B cell (primary cell): ENCODE results near the gene PLD5. TPM values are rescaled to one million over a fixed set of nuclear protein-coding genes. Genes with fewer than 3 reads are reported as not detected.

ENCODE experiments used
- ATAC-seq: fragments of 200-7000 bp; cut with Tn5 transposase; one replicate; pipeline ENCODE4 v1.10.0; 2021; ENCODE audit warnings: low read depth, mild to moderate bottlenecking, moderate number of reproducible peaks, moderate library complexity
- CTCF ChIA-PET: fragments of 350-600 bp; sonication (Branson Sonifier 250); formaldehyde crosslinking; loops from one replicate; lab custom pipeline; 2021; ENCODE audit warnings: antibody characterized with exemption, inconsistent platforms; lab: Charles Lee
- POLR2A ChIA-PET: fragments of 350-600 bp; sonication (Branson Sonifier 250); formaldehyde crosslinking; loops from one replicate; lab custom pipeline; 2021; ENCODE audit warnings: antibody characterized with exemption; lab: Charles Lee
- DNase-seq: peaks from one replicate; pipeline ENCODE4 v3.0.0; 2013
- H2AFZ ChIP-seq: 2 replicates; pipeline ENCODE4 v1.6.1; 2012; ENCODE audit warnings: mild to moderate bottlenecking, low read depth, low read length; ENCODE audit not compliant: insufficient read depth, poor library complexity, severe bottlenecking
- H3K27ac ChIP-seq, 2 donors: 1 replicate in 1 of 2; 2 replicates in 1 of 2; pipeline ENCODE4 v1.5.1; 2012 to 2013; ENCODE audit warnings: low read length in 2 of 2, mild to moderate bottlenecking in 2 of 2, moderate library complexity in 1 of 2
- H3K27me3 ChIP-seq, 4 experiments: fragments of 200-600 bp in 1 of 4; sonication (generic) in 1 of 4; replicated peaks in 1 of 4; 1 replicate in 2 of 4; 2 replicates in 2 of 4; pipeline versions ENCODE4 v1.6.1 to v1.7.0; 2013 to 2016; ENCODE audit warnings: low read length in 3 of 4, mild to moderate bottlenecking in 2 of 4, mixed read lengths in 1 of 4, moderate library complexity in 1 of 4; ENCODE audit not compliant: insufficient read depth in 4 of 4, control insufficient read depth in 3 of 4; ENCODE audit errors: control extremely low read depth in 1 of 4
- H3K36me3 ChIP-seq, 2 experiments: replicated peaks in 1 of 2; 1 replicate in 1 of 2; 2 replicates in 1 of 2; pipeline versions ENCODE4 v1.6.1 to v1.7.1; 2013; ENCODE audit warnings: low read length in 1 of 2; ENCODE audit not compliant: insufficient read depth in 2 of 2, control insufficient read depth in 1 of 2; ENCODE audit errors: control extremely low read depth in 1 of 2, extremely low read depth in 1 of 2
- H3K4me1 ChIP-seq, 2 donors: fragments of 200-600 bp in 1 of 2; sonication (generic) in 1 of 2; 1 replicate in 1 of 2; 2 replicates in 1 of 2; pipeline versions ENCODE4 v1.5.1 to v1.6.1; 2013 to 2017; ENCODE audit warnings: low read length in 2 of 2; ENCODE audit not compliant: control insufficient read depth in 2 of 2, insufficient read depth in 2 of 2
- H3K4me2 ChIP-seq: replicated peaks from 2 replicates; pipeline ENCODE3; 2012; ENCODE audit warnings: mild to moderate bottlenecking, low read depth, low read length; ENCODE audit not compliant: poor library complexity, severe bottlenecking
- H3K4me3 ChIP-seq, 5 experiments: fragments of 200-600 bp in 1 of 5; sonication (generic) in 1 of 5; 1 replicate in 3 of 5; 2 replicates in 2 of 5; pipeline versions ENCODE4 v1.5.1 to v1.7.0; 2011 to 2016; ENCODE audit warnings: low read length in 4 of 5, mild to moderate bottlenecking in 4 of 5, low read depth in 2 of 5, control low read depth in 1 of 5, moderate library complexity in 1 of 5; ENCODE audit not compliant: insufficient read depth in 1 of 5; ENCODE audit errors: control extremely low read depth in 1 of 5, extremely low read depth in 1 of 5
- H3K79me2 ChIP-seq: fragments of 200-600 bp; sonication (generic); one replicate; pipeline ENCODE4 v1.6.0; 2016; ENCODE audit warnings: low read length; ENCODE audit not compliant: control insufficient read depth, insufficient read depth
- H3K9ac ChIP-seq: fragments of 200-600 bp; sonication (generic); 2 replicates; pipeline ENCODE4 v1.6.1; 2017; ENCODE audit warnings: mild to moderate bottlenecking, low read length, moderate library complexity
- H3K9me3 ChIP-seq, 3 donors: one replicate each; pipeline versions ENCODE4 v1.6.1 to v1.7.1; 2013; ENCODE audit warnings: low read length in 2 of 3; ENCODE audit not compliant: control insufficient read depth in 2 of 3, insufficient read depth in 1 of 3; ENCODE audit errors: control extremely low read depth in 1 of 3
- H4K20me1 ChIP-seq: 2 replicates; pipeline ENCODE4 v1.6.0; 2012; ENCODE audit warnings: mild to moderate bottlenecking, low read length; ENCODE audit not compliant: insufficient read depth, control insufficient read depth, poor library complexity, severe bottlenecking
- H3K27ac Mint-ChIP-seq: one replicate; pipeline ENCODE4 v1.8.0; 2021; ENCODE audit warnings: mixed read lengths
- H3K27me3 Mint-ChIP-seq: one replicate; pipeline ENCODE4 v1.8.0; 2021; ENCODE audit warnings: mixed read lengths
- H3K4me1 Mint-ChIP-seq: one replicate; pipeline ENCODE4 v1.8.0; 2021; ENCODE audit warnings: mixed read lengths
- H3K4me3 Mint-ChIP-seq: one replicate; pipeline ENCODE4 v1.8.0; 2021; ENCODE audit warnings: mixed read lengths
- H3K9me3 Mint-ChIP-seq: one replicate; pipeline ENCODE4 v1.8.0; 2022; ENCODE audit warnings: mixed read lengths; ENCODE audit not compliant: insufficient read depth
- CTCF ChIP-seq: fragments of 200-600 bp; IDR thresholded peaks from one replicate; pipeline ENCODE4 v1.8.0; 2022; ENCODE audit warnings: antibody characterized with exemption, mild to moderate bottlenecking
- EZH2 ChIP-seq: IDR thresholded peaks from 2 replicates; pipeline ENCODE4 v1.6.1; 2012; ENCODE audit warnings: borderline replicate concordance, low read depth, mild to moderate bottlenecking, moderate library complexity, low read length; ENCODE audit not compliant: insufficient read depth, poor library complexity, severe bottlenecking
- whole genome bisulfite sequencing: methylation state at CpG from one replicate; pipeline ENCODE4 v1.1.5; 2013; ENCODE audit warnings: missing lambda C conversion rate; ENCODE audit not compliant: insufficient coverage; 5-methylcytosine and 5-hydroxymethylcytosine counted together
- intact Hi-C: fragments of 100-400 bp; cut with micrococcal nuclease; formaldehyde crosslinking; loops from one replicate; pipeline ENCODE4 v1.10.0; 2022
- polyA plus RNA-seq: library from polyadenylated mRNA; depleted of rRNA; stranded (reverse); fragments of >200 nt; gene quantifications from 2 replicates; pipeline ENCODE4 v1.2.3, GENCODE V29; 2012
- total RNA-seq, 2 donors: library from RNA; stranded (reverse); fragments of 120-200 nt in 1 of 2; gene quantifications; 1 replicate in 1 of 2; 2 replicates in 1 of 2; pipeline versions ENCODE4 v1.2.3 to v1.2.4, GENCODE V29; 2013 to 2022

The PLD5 gene
- total and polyA plus RNA-seq, 2 donors (not counting 1 experiment from before 2014, with no cell fraction given): 0.37 to 1.9 TPM

- DNase-seq: no peak
- no peaks in the 10 kb centered on the region for H3K9me3 ChIP-seq
- Mint-ChIP-seq H3K4me3 (no peak overlapping the region), H3K27me3 (peaks cover 11% of the 10 kb centered on the region), H3K4me1 (no peaks in the 10 kb centered on the region), H3K9me3 (no peaks in the 10 kb centered on the region), H3K27ac (no peak overlapping the region)
- no peaks in the 10 kb centered on the region for H3K79me2 ChIP-seq
- H3K4me1 ChIP-seq: no peaks in the 10 kb centered on the region
- H3K36me3 ChIP-seq: no peaks in the 10 kb centered on the region
- no peak overlapping the region for H3K9ac ChIP-seq
- CTCF ChIA-PET: no interaction called here
- H2AFZ ChIP-seq: no peak overlapping the region
- 100% methylated on average over 1 of the region's 3 CpGs for WGBS
- no peak overlapping the region for H3K4me3 ChIP-seq
- POLR2A ChIA-PET: no interaction called here
- no peak for TF ChIP-seq CTCF
- TF ChIP-seq EZH2: no peak
- intact Hi-C loops: no loop called here
- no peaks in the 10 kb centered on the region for H3K27me3 ChIP-seq
- H4K20me1 ChIP-seq: no peaks in the 10 kb centered on the region
- no peak overlapping the region for H3K27ac ChIP-seq
- no peak for ATAC-seq
- H3K4me2 ChIP-seq: no peak overlapping the region
Observed at GRCh38 chr1:242546441-242546840, 21.9 kb upstream of the PLD5 start.

- WGBS: no CpG with 5 or more reads among the region's 2 CpGs
- TF ChIP-seq EZH2 (no peak), CTCF (no peak)
- intact Hi-C loops: no loop called here
- ChIA-PET POLR2A (no interaction called here), CTCF (no interaction called here)
- no peak for DNase-seq
- Histone ChIP-seq H3K9me3 (no peaks in the 10 kb centered on the region), H3K79me2 (no peaks in the 10 kb centered on the region), H3K36me3 (no peaks in the 10 kb centered on the region), H3K4me2 (no peak overlapping the region), H3K9ac (no peak overlapping the region), H3K4me3 (no peak overlapping the region), H3K4me1 (no peaks in the 10 kb centered on the region), H2AFZ (no peak overlapping the region), H3K27me3 (no peaks in the 10 kb centered on the region), H4K20me1 (no peaks in the 10 kb centered on the region), H3K27ac (no peak overlapping the region)
- H3K4me1 Mint-ChIP-seq: no peaks in the 10 kb centered on the region
- H3K27me3 Mint-ChIP-seq: peaks cover 23% of the 10 kb centered on the region
- ATAC-seq: no peak
- H3K4me3 Mint-ChIP-seq: no peak overlapping the region
- H3K9me3 Mint-ChIP-seq: no peaks in the 10 kb centered on the region
- no peak overlapping the region for H3K27ac Mint-ChIP-seq
Observed at GRCh38 chr1:242544071-242544470, 19.6 kb upstream of the PLD5 start.
